Neural cell (in vitro differentiated cells): Measurements from ENCODE around the gene MFSD2A. TPM values are rescaled to one million over a fixed set of nuclear protein-coding genes. Genes with fewer than 3 reads are reported as not detected.

Source experiments
- H2AFZ ChIP-seq: fragments of 200-600, 300-800 bp; sonication (generic), shearing (Covaris generic); 2 replicates; pipeline ENCODE4 v1.6.0; 2014; ENCODE audit warnings: low read depth, mild to moderate bottlenecking, antibody characterized with exemption, low read length, moderate library complexity
- H3F3A ChIP-seq: fragments of 200-600 bp; shearing (Covaris generic); 2 replicates; pipeline ENCODE4 v1.6.1; 2016; ENCODE audit warnings: mild to moderate bottlenecking, moderate library complexity, mixed read lengths, antibody characterized with exemption, low read length; ENCODE audit not compliant: insufficient read depth, poor library complexity, severe bottlenecking
- H3K27ac ChIP-seq: fragments of 200-600, 300-800 bp; sonication (generic), shearing (Covaris generic); 2 replicates; pipeline ENCODE4 v1.5.1; 2014; ENCODE audit warnings: mild to moderate bottlenecking, low read length, moderate library complexity
- H3K27me3 ChIP-seq: fragments of 300-800, 200-600 bp; sonication (generic), shearing (Covaris generic); 2 replicates; pipeline ENCODE4 v1.6.0; 2014; ENCODE audit warnings: mild to moderate bottlenecking, low read depth, low read length, moderate library complexity; ENCODE audit not compliant: insufficient read depth
- H3K36me3 ChIP-seq: fragments of 300-800, 200-600 bp; sonication (generic), shearing (Covaris generic); 2 replicates; pipeline ENCODE4 v1.5.1; 2014; ENCODE audit warnings: mild to moderate bottlenecking, antibody characterized with exemption, low read length, moderate library complexity; ENCODE audit not compliant: insufficient read depth
- H3K4me2 ChIP-seq: fragments of 300-800, 200-600 bp; sonication (generic), shearing (Covaris generic); 2 replicates; pipeline ENCODE4 v1.6.0; 2014; ENCODE audit warnings: mild to moderate bottlenecking, low read length
- H3K4me3 ChIP-seq: fragments of 300-800, 200-600 bp; sonication (generic), shearing (Covaris generic); 2 replicates; pipeline ENCODE4 v1.5.1; 2014; ENCODE audit warnings: mild to moderate bottlenecking, low read length, moderate library complexity
- H3K79me2 ChIP-seq: fragments of 200-600 bp; shearing (Covaris generic); replicated peaks from 2 replicates; pipeline ENCODE4 v1.6.0; 2014; ENCODE audit warnings: mild to moderate bottlenecking, low read length, moderate library complexity; ENCODE audit not compliant: insufficient read depth
- H3K9ac ChIP-seq: fragments of 300-800, 200-600 bp; sonication (generic), shearing (Covaris generic); 2 replicates; pipeline ENCODE4 v1.6.1; 2016; ENCODE audit warnings: mild to moderate bottlenecking, low read length, mixed read lengths
- H3K9me2 ChIP-seq: fragments of 200-600 bp; shearing (Covaris generic); 2 replicates; pipeline ENCODE4 v1.6.1; 2016; ENCODE audit warnings: mild to moderate bottlenecking, low read length, mixed read lengths; ENCODE audit not compliant: insufficient read depth
- H3K9me3 ChIP-seq: fragments of 200-600, 300-800 bp; sonication (generic), shearing (Covaris generic); 2 replicates; pipeline ENCODE4 v1.6.1; 2016; ENCODE audit warnings: mild to moderate bottlenecking, mixed run types, low read length, moderate library complexity, mixed read lengths
- H4K20me1 ChIP-seq: fragments of 200-600 bp; shearing (Covaris generic); 2 replicates; pipeline ENCODE4 v1.6.1; 2016; ENCODE audit warnings: mild to moderate bottlenecking, mixed run types; ENCODE audit not compliant: insufficient read depth
- EP300 ChIP-seq: fragments of 450-650 bp; conservative IDR thresholded peaks from 2 replicates; pipeline ENCODE4 v1.6.1; 2014; ENCODE audit warnings: antibody characterized with exemption, mild to moderate bottlenecking, moderate library complexity; ENCODE audit not compliant: poor library complexity, severe bottlenecking
- EZH2 ChIP-seq: fragments of 200-600, 300-800 bp; shearing (Covaris generic), sonication (generic); IDR thresholded peaks from 2 replicates; pipeline ENCODE4 v1.6.1; 2014; ENCODE audit warnings: antibody characterized with exemption, low read length, borderline replicate concordance, mild to moderate bottlenecking; ENCODE audit not compliant: insufficient read depth, poor library complexity, severe bottlenecking
- MXI1 ChIP-seq: fragments of 450-650 bp; conservative IDR thresholded peaks from 2 replicates; pipeline ENCODE4 v1.6.1; 2014; ENCODE audit warnings: antibody characterized with exemption, mild to moderate bottlenecking; ENCODE audit not compliant: poor library complexity, severe bottlenecking
- POLR2AphosphoS5 ChIP-seq: IDR thresholded peaks from 2 replicates; pipeline ENCODE4 v1.6.1; 2012
- RAD21 ChIP-seq: fragments of 450-650 bp; conservative IDR thresholded peaks from 2 replicates; pipeline ENCODE4 v1.6.1; 2014; ENCODE audit warnings: antibody characterized with exemption, mild to moderate bottlenecking, moderate library complexity
- TAF1 ChIP-seq: IDR thresholded peaks from 2 replicates; pipeline ENCODE4 v1.6.1; 2012; ENCODE audit warnings: low read depth
- polyA plus RNA-seq: library from polyadenylated mRNA; depleted of rRNA; stranded (reverse); fragments of >200 nt; gene quantifications from 2 replicates; pipeline ENCODE4 v1.2.3, GENCODE V29; 2014
- TF ChIP-seq, protein P1 (sequence below): IDR thresholded peaks from 2 replicates; pipeline ENCODE4 v1.6.1; 2012; ENCODE audit warnings: borderline replicate concordance

The MFSD2A gene
- polyA plus RNA-seq, 1 donor from 2014 or later = 7.0 TPM

DNA sequence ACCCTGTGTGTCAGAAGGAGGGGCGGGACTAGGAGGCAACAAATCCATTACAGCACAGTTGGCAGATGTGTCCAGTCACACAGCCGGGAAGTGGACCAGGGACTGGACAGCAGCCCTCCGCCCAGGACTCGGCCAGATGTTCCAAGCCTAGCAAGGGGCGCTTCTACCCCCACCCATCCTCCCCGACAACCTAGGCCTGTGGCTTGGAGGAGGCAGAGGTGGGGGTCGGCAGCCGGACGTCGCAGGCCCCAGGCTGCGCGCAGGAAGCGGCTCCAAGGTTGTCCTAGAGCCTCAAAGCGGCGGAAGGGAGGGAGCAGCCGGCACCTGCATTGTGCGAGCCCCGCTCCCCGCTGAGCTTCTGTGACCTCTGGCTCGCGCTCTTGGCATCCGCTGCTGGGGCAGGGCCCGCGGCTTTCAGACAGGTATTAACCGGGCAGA, 32.7 kb upstream of the MFSD2A start:
- Histone ChIP-seq H3K36me3 (no peaks in the 10 kb centered on the region), H3K4me3 (no peak overlapping the region), H3K9ac (no peak overlapping the region), H3F3A (no peaks in the 10 kb centered on the region), H3K27ac (no peak overlapping the region), H3K27me3 (peaks cover 3% of the 10 kb centered on the region), H3K9me3 (no peaks in the 10 kb centered on the region), H3K79me2 (no peaks in the 10 kb centered on the region), H4K20me1 (no peaks in the 10 kb centered on the region), H3K9me2 (no peaks in the 10 kb centered on the region), H2AFZ (no peak overlapping the region), H3K4me2 (no peak overlapping the region)
- TF ChIP-seq TAF1 (no peak), EZH2 (no peak), RAD21 (no peak), POLR2AphosphoS5 (no peak), MXI1 (no peak), EP300 (no peak)
- TF ChIP-seq, protein P1, sequence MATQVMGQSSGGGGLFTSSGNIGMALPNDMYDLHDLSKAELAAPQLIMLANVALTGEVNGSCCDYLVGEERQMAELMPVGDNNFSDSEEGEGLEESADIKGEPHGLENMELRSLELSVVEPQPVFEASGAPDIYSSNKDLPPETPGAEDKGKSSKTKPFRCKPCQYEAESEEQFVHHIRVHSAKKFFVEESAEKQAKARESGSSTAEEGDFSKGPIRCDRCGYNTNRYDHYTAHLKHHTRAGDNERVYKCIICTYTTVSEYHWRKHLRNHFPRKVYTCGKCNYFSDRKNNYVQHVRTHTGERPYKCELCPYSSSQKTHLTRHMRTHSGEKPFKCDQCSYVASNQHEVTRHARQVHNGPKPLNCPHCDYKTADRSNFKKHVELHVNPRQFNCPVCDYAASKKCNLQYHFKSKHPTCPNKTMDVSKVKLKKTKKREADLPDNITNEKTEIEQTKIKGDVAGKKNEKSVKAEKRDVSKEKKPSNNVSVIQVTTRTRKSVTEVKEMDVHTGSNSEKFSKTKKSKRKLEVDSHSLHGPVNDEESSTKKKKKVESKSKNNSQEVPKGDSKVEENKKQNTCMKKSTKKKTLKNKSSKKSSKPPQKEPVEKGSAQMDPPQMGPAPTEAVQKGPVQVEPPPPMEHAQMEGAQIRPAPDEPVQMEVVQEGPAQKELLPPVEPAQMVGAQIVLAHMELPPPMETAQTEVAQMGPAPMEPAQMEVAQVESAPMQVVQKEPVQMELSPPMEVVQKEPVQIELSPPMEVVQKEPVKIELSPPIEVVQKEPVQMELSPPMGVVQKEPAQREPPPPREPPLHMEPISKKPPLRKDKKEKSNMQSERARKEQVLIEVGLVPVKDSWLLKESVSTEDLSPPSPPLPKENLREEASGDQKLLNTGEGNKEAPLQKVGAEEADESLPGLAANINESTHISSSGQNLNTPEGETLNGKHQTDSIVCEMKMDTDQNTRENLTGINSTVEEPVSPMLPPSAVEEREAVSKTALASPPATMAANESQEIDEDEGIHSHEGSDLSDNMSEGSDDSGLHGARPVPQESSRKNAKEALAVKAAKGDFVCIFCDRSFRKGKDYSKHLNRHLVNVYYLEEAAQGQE = no peak

DNA sequence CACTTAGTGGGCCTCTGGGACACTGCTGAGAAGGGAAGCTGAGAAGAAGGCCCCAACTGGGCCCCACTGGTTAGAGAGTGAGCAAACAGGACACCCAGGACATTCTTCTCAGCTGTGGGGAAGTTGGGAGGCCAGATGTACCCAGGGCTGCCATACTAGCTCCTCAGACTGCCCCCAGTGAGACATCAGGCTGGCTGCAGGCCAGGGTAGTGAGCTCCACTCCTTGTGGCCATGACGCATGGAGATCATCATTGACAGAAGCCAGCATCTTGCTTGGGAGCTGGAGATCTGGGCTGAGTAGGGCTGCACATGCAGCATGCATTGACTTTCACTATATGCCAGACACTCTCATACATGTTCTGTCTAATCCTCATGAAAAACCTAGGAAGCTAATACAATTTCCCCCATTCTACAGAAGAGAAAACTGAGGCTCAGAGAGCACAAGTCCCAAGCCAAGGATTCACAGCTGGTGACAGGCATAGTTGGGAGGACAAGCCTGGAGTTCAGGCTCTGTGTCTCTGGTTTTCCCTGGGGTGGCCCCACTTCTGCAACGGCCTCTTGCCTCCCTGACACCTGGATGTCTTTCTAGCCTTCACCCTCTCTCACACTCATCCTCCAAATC, 29.1 kb upstream of the MFSD2A start:
- H3K4me3 ChIP-seq = no peak overlapping the region
- H4K20me1 ChIP-seq = no peaks in the 10 kb centered on the region
- no peaks in the 10 kb centered on the region for H3K9me3 ChIP-seq
- H2AFZ ChIP-seq = no peak overlapping the region
- no peak for TF ChIP-seq EP300
- no peak for TF ChIP-seq POLR2AphosphoS5
- TF ChIP-seq EZH2 = no peak
- TF ChIP-seq, protein P1 = no peak
- TF ChIP-seq TAF1 = no peak
- no peak for TF ChIP-seq MXI1
- no peak overlapping the region for H3K27ac ChIP-seq
- no peaks in the 10 kb centered on the region for H3K9me2 ChIP-seq
- H3K4me2 ChIP-seq = no peak overlapping the region
- peaks cover 3% of the 10 kb centered on the region for H3K27me3 ChIP-seq
- no peaks in the 10 kb centered on the region for H3F3A ChIP-seq
- H3K79me2 ChIP-seq = no peaks in the 10 kb centered on the region
- H3K9ac ChIP-seq = no peak overlapping the region
- H3K36me3 ChIP-seq = no peaks in the 10 kb centered on the region
